Measurements from ENCODE around the gene NONO.

DNA sequence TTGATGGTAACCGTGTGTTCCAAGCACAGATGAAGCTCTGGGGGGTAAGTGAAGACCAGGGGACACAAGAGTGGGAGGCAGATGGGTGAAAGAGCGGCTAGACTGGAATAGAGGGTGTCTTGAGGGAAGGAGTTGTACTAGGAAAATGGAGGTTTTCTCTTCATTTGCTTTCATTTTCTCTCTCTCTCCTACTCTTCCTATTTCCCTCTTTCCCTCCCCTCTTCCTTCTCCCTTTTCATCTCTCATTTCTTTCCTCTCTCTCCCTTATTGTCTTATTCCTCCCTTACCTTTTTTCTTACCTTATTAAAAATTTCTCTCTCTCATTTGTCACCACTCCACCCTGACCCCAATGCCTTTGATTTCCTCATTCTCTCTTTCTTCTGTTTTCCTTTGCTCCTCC lies 21.1 kb downstream of the NONO start:
- TF ChIP-seq POLR2AphosphoS5 (IDR thresholded peaks at IDR 0.05; ENCODE audit: low read depth, low read length) (no peak), TCF7L2 (IDR thresholded peaks at IDR 0.05; ENCODE audit: low read depth, low read length) (no peak), SIN3A (IDR thresholded peaks at IDR 0.05; ENCODE audit: borderline replicate concordance, insufficient read depth, low read depth, low read length) (no peak)
- TF ChIP-seq, protein P1, sequence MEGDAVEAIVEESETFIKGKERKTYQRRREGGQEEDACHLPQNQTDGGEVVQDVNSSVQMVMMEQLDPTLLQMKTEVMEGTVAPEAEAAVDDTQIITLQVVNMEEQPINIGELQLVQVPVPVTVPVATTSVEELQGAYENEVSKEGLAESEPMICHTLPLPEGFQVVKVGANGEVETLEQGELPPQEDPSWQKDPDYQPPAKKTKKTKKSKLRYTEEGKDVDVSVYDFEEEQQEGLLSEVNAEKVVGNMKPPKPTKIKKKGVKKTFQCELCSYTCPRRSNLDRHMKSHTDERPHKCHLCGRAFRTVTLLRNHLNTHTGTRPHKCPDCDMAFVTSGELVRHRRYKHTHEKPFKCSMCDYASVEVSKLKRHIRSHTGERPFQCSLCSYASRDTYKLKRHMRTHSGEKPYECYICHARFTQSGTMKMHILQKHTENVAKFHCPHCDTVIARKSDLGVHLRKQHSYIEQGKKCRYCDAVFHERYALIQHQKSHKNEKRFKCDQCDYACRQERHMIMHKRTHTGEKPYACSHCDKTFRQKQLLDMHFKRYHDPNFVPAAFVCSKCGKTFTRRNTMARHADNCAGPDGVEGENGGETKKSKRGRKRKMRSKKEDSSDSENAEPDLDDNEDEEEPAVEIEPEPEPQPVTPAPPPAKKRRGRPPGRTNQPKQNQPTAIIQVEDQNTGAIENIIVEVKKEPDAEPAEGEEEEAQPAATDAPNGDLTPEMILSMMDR (IDR thresholded peaks at IDR 0.05): no peak
